ENCODE measurements around the gene BAZ2A.

GRCh38 chr12:56599797-56600196, 30.3 kb downstream of the BAZ2A start:
- TF ChIP-seq EZH2phosphoT487 (IDR thresholded peaks at IDR 0.05; ENCODE audit: insufficient read depth, low read depth), result no peak
- TF ChIP-seq EZH2 (IDR thresholded peaks at IDR 0.05; ENCODE audit: insufficient read depth, poor library complexity, severe bottlenecking), result no peak

Measured in GM23248 (cell line).